Stimulated activated CD8-positive, alpha-beta memory T cell treated with anti-CD3 and anti-CD28 coated beads, Interleukin-2, amount 100 ng/mL, for 1 hour (primary cell): ENCODE data around the gene CCN5.
"Not testable (repeated sequence)": the region's sequence is repeated elsewhere in the genome, so short reads cannot be mapped to it uniquely, and the experiment has no call there.

ENCODE experiments used
- DNase-seq, 2 donors: peaks; one replicate each; pipeline ENCODE4 v3.0.0-alpha.2; 2020; ENCODE audit warnings: low read depth in 2 of 2

The CCN5 gene, protein sequence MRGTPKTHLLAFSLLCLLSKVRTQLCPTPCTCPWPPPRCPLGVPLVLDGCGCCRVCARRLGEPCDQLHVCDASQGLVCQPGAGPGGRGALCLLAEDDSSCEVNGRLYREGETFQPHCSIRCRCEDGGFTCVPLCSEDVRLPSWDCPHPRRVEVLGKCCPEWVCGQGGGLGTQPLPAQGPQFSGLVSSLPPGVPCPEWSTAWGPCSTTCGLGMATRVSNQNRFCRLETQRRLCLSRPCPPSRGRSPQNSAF

DNA sequence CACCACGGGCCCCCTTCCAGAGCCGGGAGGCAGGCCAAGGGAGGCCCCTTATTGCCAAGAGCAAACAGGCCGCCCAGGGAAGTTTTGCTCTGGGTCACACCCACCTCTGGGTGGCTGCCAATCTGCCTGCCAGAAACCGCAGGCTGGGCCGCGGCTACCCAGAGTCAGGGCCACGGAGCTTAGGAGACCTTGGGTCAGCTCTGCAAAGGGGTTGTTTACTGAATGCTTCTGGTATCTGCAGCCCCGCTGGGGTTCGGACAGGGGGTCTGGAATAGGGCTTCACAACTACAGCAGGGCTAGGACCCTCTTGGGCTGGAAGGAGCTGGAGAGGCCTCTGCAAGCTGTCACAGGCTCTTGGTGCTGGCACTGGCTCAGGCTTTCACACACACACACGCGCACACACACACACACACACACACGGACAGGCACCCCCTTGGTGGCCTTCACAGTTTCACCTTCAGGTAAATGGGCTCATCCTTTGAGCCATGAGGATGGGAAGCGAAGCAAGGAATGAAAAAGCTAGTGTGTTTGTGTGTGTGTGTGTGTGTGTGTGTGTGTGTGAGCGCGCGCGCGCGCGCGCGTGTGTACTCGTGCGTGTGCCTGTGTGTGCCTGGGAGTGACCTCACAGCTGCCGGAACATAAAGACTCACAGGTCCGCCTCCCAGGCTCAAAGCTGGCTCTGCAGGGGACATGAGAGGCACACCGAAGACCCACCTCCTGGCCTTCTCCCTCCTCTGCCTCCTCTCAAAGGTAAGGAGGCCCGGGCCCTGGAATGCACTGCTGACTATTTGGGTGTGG, at the start of gene CCN5:
CCN5 (plus strand) TSS at position 669 of the 798 bp plus-strand sequence; CDS start at position 691, 22 bp downstream.
- DNase-seq = no peak

DNA sequence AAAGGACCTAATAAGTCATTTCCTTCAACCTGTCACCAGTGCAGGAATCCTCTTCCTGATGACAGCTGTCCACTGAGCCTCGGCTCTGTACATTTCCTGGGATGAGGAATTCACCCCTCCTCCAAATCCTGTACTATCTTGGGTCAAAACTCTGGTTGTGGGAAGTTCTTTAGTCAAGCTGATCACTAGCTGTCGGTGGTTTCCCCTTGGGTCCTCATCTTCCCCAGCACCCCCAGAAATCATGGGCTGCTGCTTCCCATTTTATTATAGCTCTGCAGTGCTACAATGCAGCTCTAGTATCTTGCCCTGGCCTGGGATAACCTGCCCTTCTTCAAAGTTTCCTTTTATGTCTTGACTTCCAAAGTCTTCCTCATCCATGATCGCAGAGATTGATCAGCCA, 49.1 kb upstream of the CCN5 start:
- no peak for DNase-seq

DNA sequence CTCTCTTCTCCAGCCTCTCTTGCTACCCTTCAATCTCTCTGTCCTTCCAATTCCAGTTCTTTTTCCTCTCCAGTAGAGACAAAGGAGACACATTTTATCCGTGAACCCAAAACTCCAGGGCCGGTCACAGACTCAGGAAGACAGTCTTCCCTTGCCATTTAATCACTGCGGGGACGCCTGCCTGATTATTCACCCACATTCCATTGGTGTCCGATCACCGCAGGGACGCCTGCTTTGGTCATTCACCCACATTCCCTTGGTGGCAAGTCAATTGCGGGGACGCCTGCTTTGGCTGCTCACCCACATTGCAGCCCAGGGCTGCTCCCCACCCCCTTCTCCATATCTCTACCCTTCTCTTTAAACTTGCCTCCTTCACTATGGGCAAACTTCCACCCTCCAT, 44.3 kb upstream of the CCN5 start:
- not testable (repeated sequence) for DNase-seq

DNA sequence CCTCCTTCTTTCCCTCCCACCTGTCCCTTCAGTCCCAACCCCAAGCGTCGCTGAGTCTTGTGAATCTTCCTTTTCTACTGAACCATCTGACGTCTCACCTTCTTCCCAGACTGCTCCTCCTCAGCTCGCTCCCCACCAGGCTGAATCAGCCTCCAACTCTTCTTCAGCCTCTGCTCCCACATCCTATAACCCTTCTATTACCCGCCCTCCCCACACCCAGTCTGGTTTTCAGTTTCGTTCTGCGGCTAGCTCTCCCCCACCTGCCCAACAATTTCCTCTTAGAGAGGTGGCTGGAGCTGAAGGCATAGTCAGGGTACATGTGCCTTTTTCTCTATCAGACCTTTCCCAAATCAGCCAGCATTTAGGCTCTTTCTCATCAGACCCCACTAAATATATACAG, 43.6 kb upstream of the CCN5 start:
- DNase-seq = peak; percentile 25 to 39

GRCh38 chr20:44672318-44672902, 42.8 kb upstream of the CCN5 start:
- not testable (repeated sequence) for DNase-seq

DNA sequence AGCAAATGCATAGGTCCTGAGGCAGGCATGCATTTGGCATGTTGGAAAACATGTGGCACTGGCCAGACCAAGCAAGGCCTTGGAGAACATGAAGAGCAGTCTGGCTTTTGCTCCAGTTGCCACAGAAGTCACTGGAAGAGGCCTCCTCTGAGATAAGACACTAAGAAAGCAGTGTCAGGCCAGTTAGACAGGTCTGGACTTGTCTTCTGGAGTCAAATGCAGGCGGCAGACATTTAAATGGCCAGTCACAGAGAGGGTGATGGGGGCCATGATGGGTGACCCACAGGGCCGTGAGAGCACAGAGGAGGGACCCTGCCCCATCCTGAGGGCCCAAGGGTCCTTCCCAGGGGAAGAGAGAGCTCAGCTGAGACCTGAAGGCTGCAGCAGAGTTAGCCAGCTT, 36.9 kb upstream of the CCN5 start:
- no peak for DNase-seq

- DNase-seq = no peak
These were observed 36.1 kb upstream of the CCN5 start for GRCh38 chr20:44678990-44679611.

GRCh38 chr20:44681796-44682566, 33.2 kb upstream of the CCN5 start:
- DNase-seq = no peak

DNA sequence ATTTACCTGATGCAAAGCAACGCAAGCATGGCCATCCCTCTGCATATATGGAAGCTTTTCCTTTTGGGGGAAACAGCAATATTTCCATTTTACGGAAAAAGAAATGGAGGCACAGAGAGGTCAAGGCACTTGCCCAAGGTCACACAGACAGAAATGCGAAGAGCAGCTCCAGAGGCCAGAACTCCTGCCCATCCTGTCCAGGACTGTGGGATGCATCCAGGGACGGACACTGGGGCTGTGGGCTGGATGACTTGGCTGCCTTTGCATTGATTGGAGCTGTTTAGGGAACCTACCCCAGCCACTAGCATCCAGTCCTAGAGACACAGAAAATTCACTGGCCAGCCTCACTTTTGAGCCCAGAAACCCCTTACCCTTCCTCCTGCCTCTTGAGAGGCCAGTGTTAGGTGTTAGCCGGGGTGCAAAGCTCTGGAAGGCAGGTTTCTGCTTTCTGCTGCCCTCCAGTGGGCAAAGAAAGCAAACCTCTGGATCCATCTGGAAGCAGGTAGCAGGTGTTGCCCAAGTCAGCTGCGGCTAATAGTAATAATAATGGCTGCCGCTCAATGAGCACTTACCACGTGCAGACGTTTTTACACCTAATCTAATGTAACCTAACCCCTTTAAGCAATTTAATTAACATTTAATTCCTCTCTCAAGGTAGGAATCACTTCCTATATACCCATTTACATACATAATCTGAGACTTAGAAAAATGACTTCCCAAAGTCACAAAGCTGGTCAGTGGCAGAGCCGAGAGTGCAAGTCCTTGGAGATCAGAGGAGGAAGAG, 31.7 kb upstream of the CCN5 start:
- peak; percentile 19 to 39 for DNase-seq

GRCh38 chr20:44684047-44684967, 30.9 kb upstream of the CCN5 start:
- no peak for DNase-seq

GRCh38 chr20:44686934-44687333, 28.2 kb upstream of the CCN5 start:
- DNase-seq = no peak

- DNase-seq = no peak
These were observed 27.0 kb upstream of the CCN5 start for GRCh38 chr20:44688053-44688625.

DNA sequence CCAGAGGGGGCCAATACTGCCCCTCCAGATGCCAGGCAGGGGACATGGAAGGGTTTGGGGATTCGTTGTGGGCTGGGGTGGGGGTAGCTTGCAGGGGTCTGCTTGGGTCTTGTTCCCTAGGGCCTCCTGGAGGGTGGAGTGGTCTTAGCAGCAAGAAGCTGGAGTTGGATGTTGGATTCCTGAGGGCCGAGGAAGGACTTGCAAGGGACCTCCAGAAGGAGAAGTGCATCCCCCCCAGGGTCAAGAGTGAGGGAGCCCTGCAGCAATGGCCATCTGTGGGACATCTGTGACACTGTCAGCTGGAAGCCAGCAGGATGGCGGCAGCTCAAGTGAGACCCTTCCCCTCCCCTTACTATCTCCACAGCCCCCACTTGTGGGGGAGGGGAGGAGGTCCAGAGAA, 25.4 kb upstream of the CCN5 start:
- DNase-seq = no peak

DNA sequence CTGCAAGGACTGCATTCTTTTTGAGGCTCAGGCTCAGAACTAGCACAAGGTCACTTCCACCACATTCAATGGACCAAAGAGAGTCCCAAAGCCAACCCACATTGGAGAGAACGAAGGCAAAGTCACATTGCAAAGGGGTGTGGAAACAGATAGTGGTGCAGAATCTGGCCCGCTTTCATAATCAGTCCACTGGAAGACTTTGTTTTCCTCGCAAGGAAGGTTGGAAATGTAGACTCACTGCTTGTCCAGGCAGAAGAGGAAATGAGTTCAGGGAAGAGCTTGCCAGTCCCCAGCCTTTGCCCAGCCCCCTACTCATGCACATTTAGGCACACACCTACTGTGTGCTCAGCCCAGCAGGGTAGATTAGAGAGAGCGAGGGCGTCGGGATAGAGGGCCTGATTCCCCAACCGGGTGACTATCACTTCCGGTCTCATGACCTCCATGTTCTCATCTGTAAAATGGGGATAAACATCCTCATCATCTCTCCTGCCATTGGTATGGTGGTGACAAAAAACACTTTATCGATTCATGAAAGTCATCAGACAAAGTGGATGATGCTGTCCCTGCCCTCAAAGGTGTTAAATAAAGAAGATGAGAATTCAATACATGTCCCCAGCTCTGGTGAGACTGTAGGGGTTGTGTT, 24.3 kb upstream of the CCN5 start:
- no peak for DNase-seq

DNA sequence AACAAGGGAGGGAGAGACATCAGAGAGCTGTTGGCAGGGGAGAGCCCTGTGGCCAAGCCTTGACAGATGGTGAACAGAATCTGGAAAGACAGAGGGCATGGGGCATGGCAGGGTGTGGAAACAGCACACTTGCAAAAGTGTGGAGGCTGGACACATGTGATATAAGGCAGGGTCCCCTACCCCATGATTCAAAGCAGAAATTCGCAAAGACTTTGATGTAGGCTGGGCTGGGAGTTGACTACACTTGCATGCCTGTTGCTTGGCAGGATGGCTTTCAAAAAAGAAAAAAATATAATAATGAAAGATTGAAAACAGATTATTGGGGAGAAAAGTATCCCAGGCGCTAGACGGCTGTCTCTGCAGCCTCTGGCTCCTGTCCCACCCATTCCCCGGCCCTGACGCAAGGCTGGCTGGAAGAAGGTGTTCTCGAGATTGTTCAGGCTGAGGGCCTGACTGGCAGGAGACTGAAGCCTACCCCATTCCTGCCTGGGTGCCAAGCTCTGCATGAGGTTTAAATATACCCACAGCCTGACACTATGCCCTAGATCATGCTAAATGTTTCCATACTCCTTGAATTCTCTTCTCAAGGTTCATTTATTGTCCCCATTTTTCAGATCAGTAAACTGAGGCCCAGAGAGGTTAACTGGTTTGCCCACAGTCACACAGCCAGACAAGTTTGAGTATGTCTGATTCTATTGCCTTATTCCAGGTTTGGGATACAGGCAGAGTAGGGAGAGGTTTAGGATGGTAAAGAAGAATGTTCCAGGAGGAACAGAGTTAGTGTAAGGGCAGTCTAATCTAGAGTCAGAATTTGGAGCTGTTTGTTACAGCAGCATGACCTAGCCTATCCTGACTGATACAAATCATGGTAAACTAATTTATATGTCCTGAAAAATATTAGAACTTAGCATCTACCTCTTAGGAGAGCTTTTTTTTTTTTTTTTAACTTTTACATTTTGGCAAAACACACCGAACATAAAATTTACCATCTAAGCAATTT, 23.4 kb upstream of the CCN5 start:
- no peak for DNase-seq

- DNase-seq = no peak
These were observed 22.2 kb upstream of the CCN5 start for GRCh38 chr20:44692932-44693480.

GRCh38 chr20:44693627-44694026, 21.5 kb upstream of the CCN5 start:
- no peak for DNase-seq
